ENCODE data around the gene TIMM23. TPM values are rescaled to one million over a fixed set of nuclear protein-coding genes. Genes with fewer than 3 reads are reported as not detected.
"Not testable (repeated sequence)": the region's sequence is repeated elsewhere in the genome, so short reads cannot be mapped to it uniquely, and the experiment has no call there.

Gene TIMM23
- total RNA-seq, 1 donor from 2014 or later, result 124 TPM

- peak; percentile 93 for DNase-seq (ENCODE audit: low read depth)
Observed at GRCh38 chr10:46022978-46023702, 50.9 kb downstream of the TIMM23 start.

DNA sequence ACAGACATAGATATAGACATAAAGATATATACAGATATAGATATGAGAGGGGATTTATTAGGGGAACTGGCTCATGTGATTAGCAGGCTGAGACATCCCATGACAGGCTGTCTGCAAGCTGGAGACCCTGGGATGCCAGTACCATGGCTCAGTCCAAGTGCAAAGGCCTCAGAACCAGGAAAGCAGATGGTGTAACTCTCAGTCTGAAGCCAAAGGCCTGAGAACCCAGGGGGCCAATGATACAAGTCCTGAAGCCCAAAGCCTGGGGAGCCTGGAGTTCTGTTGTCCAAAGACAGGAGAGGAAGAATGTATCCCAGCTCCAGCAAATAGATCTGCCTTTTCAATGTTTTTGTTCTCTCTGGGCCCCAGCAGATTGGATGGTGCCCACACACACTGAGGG lies 52.7 kb downstream of the TIMM23 start:
- no peak for DNase-seq (ENCODE audit: low read depth)

DNA sequence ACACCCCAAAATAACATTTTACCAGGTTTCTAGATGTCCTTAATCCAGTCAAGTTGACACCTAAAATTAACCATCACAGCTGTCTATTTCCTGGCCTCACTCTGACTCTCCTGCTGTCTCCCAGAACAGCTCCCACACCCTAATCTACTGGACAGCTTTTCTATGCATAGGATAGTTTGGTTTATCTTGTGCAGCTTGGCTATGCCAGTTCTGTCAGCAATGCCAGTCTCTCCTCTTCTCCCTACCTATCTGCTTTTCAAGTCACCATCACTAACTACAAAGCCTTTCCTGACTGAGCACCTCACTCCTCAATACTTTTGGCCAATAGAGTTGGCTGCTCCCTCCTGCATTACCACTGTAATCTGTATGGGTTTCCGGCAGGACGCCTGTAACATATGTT lies 53.1 kb downstream of the TIMM23 start:
- peak; percentile 48 for DNase-seq (ENCODE audit: low read depth)

DNA sequence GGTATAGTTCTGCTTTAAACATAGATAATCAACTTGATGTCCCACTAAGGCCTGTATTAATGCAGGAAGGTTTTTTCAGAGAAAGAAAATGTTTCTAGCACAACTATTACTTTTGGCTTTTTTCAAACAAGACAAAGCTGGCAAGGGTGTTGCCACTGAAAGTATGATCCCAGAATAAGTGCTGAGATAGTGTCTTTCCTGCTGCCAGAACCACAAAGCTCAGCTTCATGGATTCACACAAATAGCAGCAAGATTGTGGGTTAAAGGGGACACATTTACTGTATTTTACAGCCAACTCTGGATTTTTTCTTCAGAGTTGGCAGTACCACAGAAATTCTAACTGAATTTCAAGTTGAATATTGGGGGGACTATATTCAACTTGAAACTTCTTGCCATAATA lies 53.8 kb downstream of the TIMM23 start:
- DNase-seq (ENCODE audit: low read depth), result peak; percentile 52

GRCh38 chr10:46028584-46029460 lies 56.5 kb downstream of the TIMM23 start:
- peak; percentile 62 for DNase-seq (ENCODE audit: low read depth)

GRCh38 chr10:46029461-46030030 lies 57.3 kb downstream of the TIMM23 start:
- no peak for DNase-seq (ENCODE audit: low read depth)

DNA sequence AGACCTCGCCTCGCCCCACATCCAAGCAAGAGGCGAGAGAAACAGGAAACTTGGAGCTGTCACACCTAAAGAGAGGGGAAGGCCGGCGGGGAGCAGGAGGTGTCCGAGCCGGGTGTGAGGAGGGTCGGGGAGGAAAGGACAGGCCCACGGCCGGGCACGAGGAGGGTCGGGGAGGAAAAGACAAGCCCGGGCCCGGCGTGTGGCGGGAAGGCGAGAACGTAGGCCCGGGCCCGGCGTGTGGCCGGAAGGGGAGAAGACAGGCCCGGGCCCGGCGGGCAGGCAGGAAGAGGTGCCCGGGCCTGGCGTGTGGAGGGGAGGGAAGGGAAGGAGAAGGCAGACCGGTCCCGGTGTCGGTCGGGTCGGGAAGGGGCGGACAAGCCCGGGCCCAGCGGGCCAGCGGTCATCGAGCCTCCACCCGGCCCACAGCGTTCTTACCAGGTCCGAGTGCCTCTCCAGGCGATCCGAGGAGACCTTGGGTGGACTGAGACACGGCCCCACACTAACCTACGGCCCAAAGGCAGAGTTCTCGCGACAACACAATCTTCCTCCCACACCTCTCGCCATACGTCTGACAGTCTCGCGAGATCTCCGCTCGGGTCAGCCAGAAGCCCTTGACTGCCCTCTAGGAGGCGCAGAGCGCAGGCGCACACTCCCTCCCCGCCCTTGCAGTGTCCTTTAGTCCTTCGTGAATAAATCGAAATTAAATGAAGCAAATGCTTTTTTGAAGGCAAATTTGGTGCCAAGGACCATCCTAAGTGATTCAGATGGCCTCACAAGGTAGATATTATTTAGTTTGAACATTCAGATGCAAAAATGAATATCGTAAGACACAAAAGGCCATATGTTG lies 58.0 kb downstream of the TIMM23 start, which contains the start of gene NCOA4:
NCOA4 (minus strand) TSS at position 533 of the 847 bp plus-strand sequence. CDS start 13,943 bp downstream, outside the sequence.
- DNase-seq (ENCODE audit: low read depth), result peak; percentile 99

DNA sequence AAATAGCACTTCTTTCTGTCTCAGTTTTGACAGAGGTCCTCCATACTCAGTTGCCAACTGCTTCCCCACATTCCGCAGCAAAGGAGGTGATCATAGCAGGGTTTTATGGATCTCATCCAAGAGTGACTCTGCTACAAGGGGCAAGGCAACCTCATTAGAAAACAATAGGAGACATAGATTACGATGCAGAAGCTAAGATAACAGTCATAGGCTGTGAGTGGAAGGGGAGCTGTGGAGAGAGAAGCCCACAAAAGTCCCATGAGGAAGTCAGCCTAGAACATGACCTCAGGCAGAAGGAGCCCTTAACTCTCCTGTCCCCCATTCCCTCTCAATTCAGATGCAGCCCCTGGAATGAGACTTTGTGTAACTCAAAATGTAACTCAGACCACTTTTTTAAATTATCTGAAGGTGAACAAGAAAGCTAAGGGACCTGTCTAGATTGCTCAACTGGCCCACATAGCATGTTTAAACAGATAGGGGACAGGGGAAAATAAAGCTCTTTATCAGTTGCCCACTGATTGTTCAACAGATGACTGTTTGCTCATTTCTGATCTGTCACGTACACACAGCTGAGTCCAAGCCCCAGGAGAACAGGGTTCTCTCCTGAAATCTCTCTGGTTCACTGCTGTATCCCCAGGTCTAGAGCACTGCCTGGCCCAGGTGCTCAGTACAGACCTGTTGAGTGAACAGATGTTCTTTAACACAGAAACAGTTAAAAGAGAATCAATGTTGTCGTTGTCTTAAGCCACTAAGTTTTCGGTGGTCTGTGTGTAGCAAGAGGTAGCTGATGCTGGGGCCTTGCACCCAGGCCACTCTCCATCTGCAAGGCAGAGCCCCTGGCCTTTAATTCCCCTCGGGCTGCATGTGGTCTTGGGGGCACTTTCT lies 59.6 kb downstream of the TIMM23 start:
- no peak for DNase-seq (ENCODE audit: low read depth)

- peak; percentile 34 for DNase-seq (ENCODE audit: low read depth)
Observed at GRCh38 chr10:46033602-46034011, 61.3 kb downstream of the TIMM23 start.

- DNase-seq (ENCODE audit: low read depth), result no peak
Observed at GRCh38 chr10:46035923-46036849, 63.9 kb downstream of the TIMM23 start.

DNA sequence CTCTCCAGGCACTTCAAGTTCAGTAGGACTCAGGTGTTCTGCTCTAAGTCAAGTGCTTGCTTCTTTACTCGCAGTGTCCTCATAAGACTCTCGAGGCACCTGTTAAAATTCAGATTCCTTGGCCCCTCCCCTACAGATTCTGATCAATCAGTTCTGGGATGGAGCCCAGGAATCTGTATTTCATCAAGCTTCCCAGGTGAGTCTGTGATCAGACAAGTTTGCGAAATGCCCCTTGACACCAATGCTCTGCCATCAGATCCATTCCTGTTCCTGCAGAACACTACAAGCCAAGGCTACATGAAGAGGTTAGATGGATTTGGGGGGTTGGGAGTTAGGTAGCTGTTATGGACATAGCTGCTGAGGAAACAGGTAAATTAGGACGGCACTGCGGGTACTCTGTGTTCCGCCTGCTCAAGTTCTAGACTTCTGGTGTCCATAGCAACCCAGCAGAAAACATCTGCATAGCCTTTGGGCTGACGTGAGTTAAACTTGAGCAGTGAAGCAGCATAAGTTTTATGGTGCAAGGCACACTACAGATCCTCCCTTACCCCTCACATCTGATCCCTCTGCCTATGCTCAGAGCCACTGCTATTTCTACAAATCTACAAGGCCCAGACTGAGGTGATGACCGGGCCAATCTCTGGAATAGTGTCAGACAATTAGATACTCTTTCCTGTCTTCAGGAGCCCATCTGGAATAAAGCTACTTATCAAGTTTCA lies 65.0 kb downstream of the TIMM23 start:
- DNase-seq (ENCODE audit: low read depth), result no peak

DNA sequence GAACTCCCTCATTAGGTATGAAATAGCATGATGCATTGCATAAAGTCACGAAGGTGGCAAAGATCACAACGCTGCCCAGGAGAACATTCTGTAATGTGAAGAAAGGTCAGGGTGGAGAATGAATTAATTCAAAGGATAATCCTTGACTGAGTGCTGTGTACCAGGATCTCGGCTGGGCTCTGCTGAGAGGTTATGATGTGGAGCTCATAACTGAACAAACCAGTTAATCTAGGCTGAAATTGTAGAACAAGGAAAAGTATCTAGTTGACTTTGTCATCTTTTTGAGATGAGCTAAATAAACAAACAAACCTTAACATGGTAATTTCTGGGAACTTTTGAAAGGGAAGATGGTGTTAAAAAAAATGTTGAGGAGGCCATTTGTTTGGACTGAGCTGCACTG lies 67.7 kb downstream of the TIMM23 start:
- DNase-seq (ENCODE audit: low read depth), result no peak

DNA sequence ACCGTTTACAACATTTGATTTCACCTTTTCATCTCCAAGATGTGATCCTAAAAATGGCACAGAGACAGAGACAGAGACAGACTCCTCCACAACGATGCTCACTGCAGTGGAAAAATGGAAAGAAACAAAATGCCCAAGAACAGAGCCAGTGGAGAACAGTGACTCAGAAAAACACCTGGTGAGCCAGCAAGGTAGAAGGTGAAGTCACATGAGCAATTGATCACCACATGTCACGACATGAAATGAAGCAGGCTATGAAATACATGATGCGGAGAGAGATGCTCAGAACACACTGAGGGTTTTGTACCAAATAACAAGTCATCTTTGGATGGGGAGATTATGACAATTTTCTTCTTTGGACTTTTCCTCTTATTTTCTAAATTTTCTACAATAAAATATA lies 70.2 kb downstream of the TIMM23 start:
- no peak for DNase-seq (ENCODE audit: low read depth)

GRCh38 chr10:46046261-46046660 lies 74.0 kb downstream of the TIMM23 start, which contains the start of gene MSMB:
Gene MSMB, minus strand, starts transcription at chr10:46046269. Its CDS starts 32 bp downstream, at chr10:46046237.
- no peak for DNase-seq (ENCODE audit: low read depth)

DNA sequence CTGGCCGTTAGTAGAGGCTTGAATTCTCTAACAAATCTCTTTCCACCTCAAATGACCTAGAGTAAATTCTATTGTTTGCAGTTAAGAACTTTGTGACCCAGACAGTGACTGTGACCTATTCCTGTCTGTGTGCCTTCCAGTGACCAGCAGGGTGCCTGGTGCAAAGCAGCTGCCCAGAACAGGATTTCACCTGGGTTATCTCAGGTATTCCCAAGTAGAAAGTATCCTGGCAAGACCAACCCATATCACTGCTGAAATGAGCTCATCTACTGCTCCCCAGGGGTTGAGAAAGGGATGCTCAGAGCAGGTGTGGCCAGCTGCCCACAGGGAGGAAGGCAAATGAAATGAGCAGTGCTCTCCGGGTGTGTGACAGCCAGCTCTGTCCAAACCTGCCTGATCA lies 75.9 kb downstream of the TIMM23 start:
- DNase-seq (ENCODE audit: low read depth), result no peak

DNA sequence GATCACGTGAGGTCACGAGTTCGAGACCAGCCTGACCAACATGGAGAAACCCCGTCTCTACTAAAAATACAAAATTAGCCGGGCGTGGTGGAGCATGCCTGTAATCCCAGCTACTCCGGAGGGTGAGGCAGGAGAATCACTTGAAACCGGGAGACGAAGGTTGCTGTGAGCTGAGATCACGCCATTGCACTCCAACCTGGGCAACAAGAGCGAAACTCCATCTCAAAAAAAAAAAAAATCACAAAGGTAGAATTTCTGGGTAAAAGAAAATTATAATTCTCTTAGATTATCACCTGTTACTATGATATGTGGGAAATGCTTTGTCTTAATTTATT lies 77.2 kb downstream of the TIMM23 start:
- not testable (repeated sequence) for DNase-seq (ENCODE audit: low read depth)

DNA sequence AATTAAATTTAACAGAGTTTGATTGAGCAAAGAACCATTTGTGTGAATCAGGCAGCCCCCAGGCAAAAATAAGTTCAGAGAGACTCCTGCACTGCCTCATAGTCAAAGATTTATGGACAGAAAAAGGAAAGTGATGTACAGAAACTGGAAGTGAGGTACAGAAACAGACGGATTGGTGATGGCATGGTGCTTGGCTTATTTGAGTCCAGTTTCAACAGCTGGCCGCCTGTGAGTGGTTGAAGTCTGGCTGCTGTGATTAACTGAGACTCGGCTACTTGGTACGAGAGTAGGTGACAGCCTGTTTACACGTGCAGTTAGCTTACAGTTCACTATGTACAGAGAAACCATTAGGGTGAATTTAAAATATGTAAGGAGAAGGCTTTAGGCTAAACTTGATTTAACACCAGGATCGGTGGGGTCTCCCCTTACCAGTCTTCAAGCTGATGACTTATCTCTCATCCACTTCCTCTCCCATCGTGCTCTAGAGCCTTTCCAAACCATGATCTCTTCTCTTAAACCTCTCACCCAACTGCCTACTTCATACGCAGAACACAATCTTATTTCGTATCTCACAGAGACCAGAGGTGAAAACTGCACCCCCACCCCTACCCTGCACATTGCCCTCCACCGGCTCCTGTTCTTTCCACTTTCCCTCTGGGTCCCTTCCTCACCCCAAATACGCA lies 78.8 kb downstream of the TIMM23 start:
- DNase-seq (ENCODE audit: low read depth), result peak; percentile 58

Measured in myocyte (in vitro differentiated cells).